GM12878 (cell line): Measurements from ENCODE around the gene DPH7. TPM values are rescaled to one million over a fixed set of nuclear protein-coding genes. Genes with fewer than 3 reads are reported as not detected.

Source experiments
- ATAC-seq: fragments of 200-7000 bp; cut with Tn5 transposase; 3 replicates; pipeline ENCODE4 v1.9.1; 2020; ENCODE audit warnings: mild to moderate bottlenecking, moderate library complexity
- BruUV-seq: library from RNA; stranded (reverse); fragments of 400-500 nt; replicated peaks from 2 replicates; lab custom pipeline; 2021; lab: Mats Ljungman, UMichigan
- CTCF ChIA-PET: fragments of 300-600 bp; sonication (Branson Sonifier 250); formaldehyde crosslinking; extraction: SDS; loops from one replicate; lab custom pipeline; 2021; ENCODE audit warnings: inconsistent platforms; lab: Yijun Ruan, JAX
- POLR2A ChIA-PET: fragments of 350-600 bp; formaldehyde crosslinking; extraction: SDS; loops from one replicate; lab custom pipeline; 2021; ENCODE audit warnings: inconsistent platforms; lab: Charles Lee
- RAD21 ChIA-PET: fragments of 300-600 bp; sonication (Branson Sonifier 250); formaldehyde crosslinking; loops from one replicate; lab custom pipeline; 2023; ENCODE audit warnings: antibody characterized with exemption; ENCODE audit not compliant: unreplicated experiment; lab: Charles Lee
- SMC1A ChIA-PET: fragments of 300-600 bp; sonication (Branson Sonifier 250); formaldehyde crosslinking; loops from one replicate; lab custom pipeline; 2023; ENCODE audit not compliant: unreplicated experiment, uncharacterized antibody; lab: Charles Lee
- DNase-seq: peaks from one replicate; pipeline ENCODE4 v3.0.0-alpha.2; 2011; ENCODE audit warnings: low read depth, low spot score
- FAIRE-seq: peaks from 3 replicates; lab custom pipeline; 2011; peaks lifted over from hg19 to GRCh38; lab: Jason Lieb, UNC
- H2AFZ ChIP-seq: 2 replicates; pipeline ENCODE4 v1.6.0; 2011; ENCODE audit warnings: low read depth, low read length, control low read depth; ENCODE audit not compliant: control insufficient read depth
- H3K27ac ChIP-seq: 2 replicates; pipeline ENCODE4 v1.5.1; 2011; ENCODE audit warnings: control low read depth; ENCODE audit not compliant: control insufficient read depth, insufficient read depth
- H3K27me3 ChIP-seq, 2 experiments: replicated peaks in 1 of 2; 2 replicates each; pipeline versions ENCODE4 v1.6.0 to v1.6.1; 2011; ENCODE audit warnings: low read length in 1 of 2; ENCODE audit not compliant: control insufficient read depth in 2 of 2, insufficient read depth in 2 of 2
- H3K36me3 ChIP-seq, 2 experiments: 2 replicates each; pipeline ENCODE4 v1.5.1; 2011; ENCODE audit warnings: low read length in 1 of 2; ENCODE audit not compliant: control insufficient read depth in 2 of 2, insufficient read depth in 2 of 2
- H3K4me1 ChIP-seq: 2 replicates; pipeline ENCODE4 v1.6.1; 2011; ENCODE audit warnings: mild to moderate bottlenecking, low read length, moderate library complexity, mixed read lengths; ENCODE audit not compliant: control insufficient read depth, insufficient read depth
- H3K4me2 ChIP-seq: 2 replicates; pipeline ENCODE4 v1.6.0; 2011; ENCODE audit warnings: control low read depth; ENCODE audit not compliant: control insufficient read depth, insufficient read depth
- H3K4me3 ChIP-seq: fragments of 200-600 bp; sonication (generic); 2 replicates; pipeline ENCODE4 v1.5.1; 2016
- H3K79me2 ChIP-seq: 2 replicates; pipeline ENCODE4 v1.6.0; 2011; ENCODE audit warnings: low read length; ENCODE audit not compliant: control insufficient read depth, insufficient read depth
- H3K9ac ChIP-seq: 2 replicates; pipeline ENCODE4 v1.8.0; 2011; ENCODE audit warnings: low read length, control low read depth, mixed read lengths; ENCODE audit not compliant: control insufficient read depth, insufficient read depth
- H3K9me3 ChIP-seq: replicated peaks from 3 replicates; pipeline ENCODE4 v1.5.1; 2011; ENCODE audit warnings: mild to moderate bottlenecking, low read length; ENCODE audit not compliant: control insufficient read depth, insufficient read depth
- H4K20me1 ChIP-seq: 2 replicates; pipeline ENCODE4 v1.6.0; 2011; ENCODE audit not compliant: control insufficient read depth, insufficient read depth
- ASH2L ChIP-seq: fragments of 300-600, 200-600 bp; sonication (generic); IDR thresholded peaks from 2 replicates; pipeline ENCODE4 v1.6.1; 2017; ENCODE audit warnings: low read depth, mild to moderate bottlenecking, borderline replicate concordance
- MLLT1 ChIP-seq: fragments of 450-650 bp; IDR thresholded peaks from 2 replicates; pipeline ENCODE4 v1.6.1; 2016; ENCODE audit warnings: mild to moderate bottlenecking
- NFYB ChIP-seq: IDR thresholded peaks from 2 replicates; pipeline ENCODE4 v1.6.1; 2011; ENCODE audit warnings: low read depth, mild to moderate bottlenecking, low read length, improper control_type of control experiment, moderate library complexity; ENCODE audit not compliant: insufficient read depth
- PAX5 ChIP-seq: IDR thresholded peaks from 2 replicates; pipeline ENCODE4 v1.6.1; 2011; ENCODE audit warnings: low read depth, low read length, borderline replicate concordance
- POLR2A ChIP-seq: IDR thresholded peaks from 2 replicates; pipeline ENCODE4 v1.6.1; 2011; ENCODE audit warnings: low read depth, mild to moderate bottlenecking, low read length
- SMAD1 ChIP-seq: fragments of 450-650 bp; IDR thresholded peaks from 2 replicates; pipeline ENCODE4 v1.6.1; 2018; ENCODE audit warnings: mild to moderate bottlenecking, low read depth; ENCODE audit not compliant: partially characterized antibody
- SMAD5 ChIP-seq: IDR thresholded peaks from 2 replicates; pipeline ENCODE4 v1.6.1; 2016; ENCODE audit warnings: antibody characterized with exemption, low read depth
- SPI1 ChIP-seq: IDR thresholded peaks from 2 replicates; pipeline ENCODE4 v1.6.1; 2011; ENCODE audit warnings: low read depth, mild to moderate bottlenecking, low read length, moderate library complexity, borderline replicate concordance; ENCODE audit not compliant: insufficient read depth
- TAF1 ChIP-seq: IDR thresholded peaks from 2 replicates; pipeline ENCODE4 v1.6.1; 2011; ENCODE audit warnings: mild to moderate bottlenecking, low read depth, low read length, borderline replicate concordance
- ZNF384 ChIP-seq: IDR thresholded peaks from 2 replicates; pipeline ENCODE4 v1.6.1; 2012; ENCODE audit warnings: low read depth, mild to moderate bottlenecking, low read length, improper control_type of control experiment, borderline replicate concordance
- ZNF592 ChIP-seq: fragments of 450-650 bp; IDR thresholded peaks from 2 replicates; pipeline ENCODE4 v1.6.1; 2017; ENCODE audit warnings: mild to moderate bottlenecking, moderate library complexity
- WGBS: methylation state at CpG from one replicate; pipeline ENCODE4 v1.1.6; 2016; ENCODE audit warnings: low lambda C conversion rate; ENCODE audit not compliant: insufficient replicate concordance, insufficient coverage; ENCODE audit errors: missing lambda C conversion rate; 5-methylcytosine and 5-hydroxymethylcytosine counted together
- in situ Hi-C: fragments of 300-500 bp; cut with MboI; formaldehyde crosslinking; loops from 9 replicates; pipeline ENCODE4 v1.14.3; 2018; ENCODE audit warnings: mixed read lengths
- intact Hi-C: fragments of 100-400 bp; cut with micrococcal nuclease; formaldehyde crosslinking; loops from one replicate; pipeline ENCODE4 v1.14.2; 2022; ENCODE audit not compliant: unreplicated experiment
- polyA plus RNA-seq, 11 experiments: library from polyadenylated mRNA; depleted of rRNA in 4 of 11; unstranded in 6 of 11; stranded (reverse) in 5 of 11; fragments of >200 nt; fragmentation: Nextera tagmentation in 4 of 11; fragmentation: Illumina TruSeq in 1 of 11; extraction: Ambion mirVana in 4 of 11; extraction: Trizol in 1 of 11; gene quantifications; 1 replicate in 1 of 11; 2 replicates in 10 of 11; pipeline versions ENCODE4 v1.2.1 to v1.2.3, GENCODE V29; 2011 to 2016; ENCODE audit warnings: inconsistent platforms in 2 of 11, missing spikeins in 2 of 11, low read depth in 1 of 11
- total RNA-seq, 4 experiments: library from RNA; depleted of rRNA in 3 of 4; stranded (reverse); fragments of >200 nt in 3 of 4; fragmentation: Illumina TruSeq in 1 of 4; extraction: Trizol in 1 of 4; gene quantifications; 2 replicates each; pipeline versions ENCODE4 v1.2.1 to v1.2.3, GENCODE V29; 2013 to 2021

DPH7 gene
- total and polyA plus RNA-seq, 10 of the 15 experiments (the other 5 are each of a cell fraction or from before 2014, with no cell fraction given) = 8.7 to 40.0 (median 28.1) TPM

DNA sequence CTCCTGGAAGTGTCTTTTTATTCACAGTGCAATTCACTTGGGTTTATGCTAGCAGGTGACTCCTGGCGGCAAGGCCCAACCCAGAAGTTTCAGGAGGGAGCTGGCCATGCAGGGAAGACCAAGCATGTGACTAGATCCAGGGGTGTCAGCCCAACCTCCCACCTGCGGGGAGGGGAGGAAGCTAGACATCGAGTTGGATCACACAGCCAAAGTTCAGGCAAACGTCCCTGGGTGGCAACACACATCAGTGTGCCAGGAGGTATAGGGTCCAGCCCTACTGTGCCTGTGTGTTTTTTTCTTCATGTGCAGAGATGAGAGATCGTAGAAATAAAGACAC, 53.8 kb downstream of the DPH7 start (continued):
- TF ChIP-seq MLLT1 = no peak
- TF ChIP-seq SMAD5 = no peak
- no peak for TF ChIP-seq PAX5

GRCh38 chr9:137524161-137524980, 54.4 kb downstream of the DPH7 start:
- intact Hi-C loops (loop anchor here (10.0 kb wide), 2 partner anchors 60 to 230 kb away; no protein-coding TSS in a partner anchor), in situ Hi-C loops (no loop called here)
- ChIA-PET CTCF (interaction anchor here (0.6 to 3.1 kb wide), 6 partner anchors 10 to 119 kb away, joined by 3 to 14 read pairs (median 3); no protein-coding TSS in a partner anchor), RAD21 (interaction anchor here (1.1 to 1.8 kb wide), 3 partner anchors 15 to 288 kb away, joined by 3 to 4 read pairs (median 3); partner anchors contain the start of genes EXD3 and NOXA1), SMC1A (interaction anchor here (0.8 kb wide), 1 partner anchor 15 kb away, joined by 4 read pairs; no protein-coding TSS in a partner anchor), POLR2A (interaction anchor here (1.0 kb wide), 1 partner anchor 101 kb away, joined by 6 read pairs; the partner anchor contains the start of genes EXD3 and NOXA1)
- H2AFZ ChIP-seq = no peak overlapping the region
- no peak overlapping the region for H3K4me3 ChIP-seq
- no peak overlapping the region for H3K4me2 ChIP-seq
- no peaks in the 10 kb centered on the region for H4K20me1 ChIP-seq
- ATAC-seq (no peak), DNase-seq (no peak), FAIRE-seq (no peak)
- no peak overlapping the region for H3K27ac ChIP-seq
- H3K79me2 ChIP-seq = no peaks in the 10 kb centered on the region
- H3K36me3 ChIP-seq = no peaks in the 10 kb centered on the region
- H3K4me1 ChIP-seq = no peaks in the 10 kb centered on the region
- no peaks in the 10 kb centered on the region for H3K27me3 ChIP-seq
- H3K9ac ChIP-seq = no peak overlapping the region
- 80% methylated on average over 33 of the region's 33 CpGs for WGBS
- BruUV-seq = no TSS peak
- no peaks in the 10 kb centered on the region for H3K9me3 ChIP-seq
- TF ChIP-seq ASH2L (no peak), NFYB (no peak), POLR2A (no peak), ZNF592 (no peak), SPI1 (no peak), SMAD1 (no peak), TAF1 (no peak), ZNF384 (no peak)
